Measurements from ENCODE around the gene M1AP. TPM values are rescaled to one million over a fixed set of nuclear protein-coding genes. Genes with fewer than 3 reads are reported as not detected.

Gene M1AP
- total and polyA plus RNA-seq, 9 of the 15 experiments (the other 6 are each of a cell fraction or from before 2014, with no cell fraction given): 0.06 to 0.33 (median 0.11) TPM; not detected in 4

GRCh38 chr2:74583504-74583903 is 64.6 kb downstream of the M1AP start:
- no TSS peak for BruUV-seq (replicated peaks)
- Histone ChIP-seq H3K4me1 (replicated peaks in 1 of 2; ENCODE audit: control insufficient read depth in 2 of 2, insufficient read depth in 2 of 2, low read length in 2 of 2) (peaks cover 3% of the 10 kb centered on the region in 2 experiments; a peak in 3 of 5 replicates), H3K4me3 (no peak overlapping the region), H3K79me2 (ENCODE audit: control insufficient read depth, insufficient read depth, low read length) (no peaks in the 10 kb centered on the region), H3K36me3 (ENCODE audit: control insufficient read depth, insufficient read depth, low read length) (no peaks in the 10 kb centered on the region), H3K9ac (ENCODE audit: insufficient read depth in 1 of 2, low read depth in 2 of 2, low read length in 2 of 2) (no peak overlapping the region), H2AFZ (ENCODE audit: low read depth, low read length) (no peak overlapping the region), H3K27ac (ENCODE audit: extremely low read depth, low read depth, low read length) (no peak overlapping the region), H3K9me3 (replicated peaks; ENCODE audit: control insufficient read depth, insufficient read depth, low read depth, low read length) (no peaks in the 10 kb centered on the region), H3K4me2 (ENCODE audit: insufficient read depth, low read length) (no peak overlapping the region), H4K20me1 (replicated peaks; ENCODE audit: control insufficient read depth, insufficient read depth, low read length) (no peaks in the 10 kb centered on the region), H3K9me1 (ENCODE audit: control insufficient read depth, insufficient read depth, low read length) (no peaks in the 10 kb centered on the region), H3K27me3 (ENCODE audit: control insufficient read depth in 2 of 2, insufficient read depth in 2 of 2, low read length in 2 of 2) (no peaks in the 10 kb centered on the region; a peak in 1 of 5 replicates)
- DNase-seq (ENCODE audit: extremely low read depth in 1 of 4, low spot score in 3 of 4) (no peak), ATAC-seq (no peak), FAIRE-seq (no peak)
- TF ChIP-seq ZBTB5 (IDR thresholded peaks at IDR 0.05): no peak
- TF ChIP-seq ATF3 (IDR thresholded peaks at IDR 0.05): peak; percentile 57
- TF ChIP-seq ATF3 (CRISPR knock-in tag; conservative IDR thresholded peaks at IDR 0.05): no peak
- peak; percentile 41; the same call in 1 of the 2 replicates for TF ChIP-seq JUND (IDR thresholded peaks at IDR 0.05; ENCODE audit: borderline replicate concordance, low read depth, low read length)
- TF ChIP-seq JUND (tag; IDR thresholded peaks at IDR 0.05; ENCODE audit: borderline replicate concordance, low read depth, low read length): no peak
- TF ChIP-seq FOSL1 (tag; conservative IDR thresholded peaks at IDR 0.05): 0 out of 2 replicates have a peak, but pooled peaks have one; percentile 9
- in situ Hi-C loops (cut with MboI): no loop called here
- CTCF ChIA-PET (ENCODE audit: low intra/inter-chr PET ratio): no interaction called here
- intact Hi-C loops (cut with micrococcal nuclease): loop anchor here (10.0 kb wide), 1 partner anchor 329 kb away; no protein-coding TSS in a partner anchor
- POLR2A ChIA-PET: interaction anchor here (0.6 to 1.4 kb wide), 7 partner anchors 9 to 143 kb away, joined by 3 to 5 read pairs (median 3); partner anchors contain the start of gene MRPL53
